Kidney (tissue), 14 donors: ENCODE results near the gene GALNT6. TPM values are rescaled to one million over a fixed set of nuclear protein-coding genes. Genes with fewer than 3 reads are reported as not detected.

Source experiments
- DNase-seq, 5 donors: peaks; one replicate each; pipeline ENCODE4 v3.0.0-alpha.2; 2013 to 2020
- FAIRE-seq: peaks from 2 replicates; lab custom pipeline; 2012; peaks lifted over from hg19 to GRCh38; lab: Jason Lieb, UNC
- H3K27ac ChIP-seq, 2 donors: one replicate each; pipeline ENCODE4 v1.7.0; 2013; ENCODE audit warnings: low read depth in 2 of 2, low read length in 2 of 2, inconsistent platforms in 1 of 2
- H3K27me3 ChIP-seq: one replicate; pipeline ENCODE4 v1.7.1; 2013; ENCODE audit warnings: low read length, inconsistent platforms; ENCODE audit not compliant: control insufficient read depth, insufficient read depth
- H3K36me3 ChIP-seq, 3 donors: one replicate each; pipeline versions ENCODE4 v1.7.0 to v1.7.1; 2013; ENCODE audit warnings: low read length in 3 of 3, control low read depth in 1 of 3, inconsistent platforms in 1 of 3; ENCODE audit not compliant: insufficient read depth in 3 of 3, control insufficient read depth in 2 of 3
- H3K4me1 ChIP-seq, 3 donors: one replicate each; pipeline versions ENCODE4 v1.7.0 to v1.7.1; 2013; ENCODE audit warnings: low read length in 3 of 3, inconsistent platforms in 1 of 3, low read depth in 1 of 3; ENCODE audit not compliant: control insufficient read depth in 2 of 3, insufficient read depth in 2 of 3
- H3K4me3 ChIP-seq, 3 donors: one replicate each; pipeline versions ENCODE4 v1.7.0 to v1.8.1; 2013; ENCODE audit warnings: low read length in 3 of 3, control low read depth in 1 of 3, inconsistent platforms in 1 of 3
- H3K9ac ChIP-seq, 3 donors: one replicate each; pipeline versions ENCODE4 v1.7.0 to v1.7.1; 2013; ENCODE audit warnings: low read length in 3 of 3, control low read depth in 1 of 3, inconsistent platforms in 1 of 3
- H3K9me3 ChIP-seq, 3 donors: one replicate each; pipeline versions ENCODE4 v1.7.0 to v1.7.1; 2013; ENCODE audit warnings: low read length in 3 of 3, control low read depth in 1 of 3, inconsistent platforms in 1 of 3; ENCODE audit not compliant: control insufficient read depth in 2 of 3, insufficient read depth in 1 of 3
- CTCF ChIP-seq: IDR thresholded peaks from 3 replicates; pipeline ENCODE4 v1.5.1; 2012; ENCODE audit warnings: mild to moderate bottlenecking, moderate library complexity, borderline replicate concordance; ENCODE audit not compliant: insufficient read depth; ENCODE audit errors: extremely low read depth
- intact Hi-C: fragments of 100-400 bp; cut with DNase I; formaldehyde crosslinking; loops from one replicate; pipeline ENCODE4 v1.11.1; 2022
- polyA plus RNA-seq: library from polyadenylated mRNA; stranded (reverse); fragments of 350-450 nt; fragmentation: Illumina TruSeq; extraction: RNeasy Lipid Tissue Mini Kit (QIAGEN cat#74804); gene quantifications from one replicate; pipeline ENCODE4 v1.2.3, GENCODE V29; 2014; ENCODE audit warnings: low read depth, low replicate concordance; ENCODE audit not compliant: insufficient read depth
- total RNA-seq: library from RNA; stranded (reverse); fragmentation: NEBNext Ultra II Directional; extraction: Animal tissue kit (Norgen Biotek cat#: 25700); gene quantifications from one replicate; pipeline ENCODE4 v1.2.1, GENCODE V29; 2021
- donor health status: control.
- donor health status: control.
- donor health status: control.
- donor health status: control.
- donor health status: control.
- donor health status: DM: yes; HTN: yes; CAD: no.
- donor health status: Normal renal cell carcinoma (clear cell type).

Gene GALNT6
- total and polyA plus RNA-seq, 2 donors from 2014 or later, result 2.1 to 16.8 TPM

- DNase-seq, result no peak
- Histone ChIP-seq H3K9me3 (no peaks in the 10 kb centered on the region), H3K36me3 (no peaks in the 10 kb centered on the region), H3K27me3 (no peaks in the 10 kb centered on the region), H3K9ac (no peak overlapping the region), H3K4me3 (no peak overlapping the region), H3K4me1 (no peaks in the 10 kb centered on the region), H3K27ac (no peak overlapping the region)
- no peak for FAIRE-seq
- intact Hi-C loops, result no loop called here
- no peak for TF ChIP-seq CTCF
Observed at GRCh38 chr12:51307655-51308593, 83.3 kb downstream of the GALNT6 start.

- no peak for FAIRE-seq
- Histone ChIP-seq H3K9ac (no peak overlapping the region), H3K4me1 (no peaks in the 10 kb centered on the region), H3K27ac (no peak overlapping the region), H3K27me3 (no peaks in the 10 kb centered on the region), H3K4me3 (no peak overlapping the region), H3K9me3 (no peaks in the 10 kb centered on the region), H3K36me3 (no peaks in the 10 kb centered on the region)
- no peak for DNase-seq
- intact Hi-C loops, result no loop called here
- no peak for TF ChIP-seq CTCF
Observed at GRCh38 chr12:51306507-51306906, 84.7 kb downstream of the GALNT6 start.

Other genes with a start within 250 kb of the GALNT6 start
- gene TFCP2, start 218.3 kb downstream of the GALNT6 start, total RNA-seq, result 31.2 TPM
- 15.2 TPM for gene TFCP2, start 218.3 kb downstream of the GALNT6 start, polyA plus RNA-seq
- 20.0 TPM for gene POU6F1, start 173.3 kb downstream of the GALNT6 start, total RNA-seq
- gene POU6F1, start 173.3 kb downstream of the GALNT6 start, polyA plus RNA-seq, result 5.2 TPM
- gene DAZAP2, start 152.6 kb downstream of the GALNT6 start, total RNA-seq, result 319 TPM
- gene DAZAP2, start 152.6 kb downstream of the GALNT6 start, polyA plus RNA-seq, result 363 TPM
- gene SMAGP, start 121.0 kb downstream of the GALNT6 start, total RNA-seq, result 28.5 TPM
- 22.8 TPM for gene SMAGP, start 121.0 kb downstream of the GALNT6 start, polyA plus RNA-seq
- gene BIN2, start 67.2 kb downstream of the GALNT6 start, total RNA-seq, result 15.6 TPM
- gene BIN2, start 67.2 kb downstream of the GALNT6 start, polyA plus RNA-seq, result 3.4 TPM
- gene CELA1, start 44.7 kb downstream of the GALNT6 start, total RNA-seq, result not detected
- not detected for gene CELA1, start 44.7 kb downstream of the GALNT6 start, polyA plus RNA-seq
- gene SLC4A8, start 33.4 kb upstream of the GALNT6 start, total RNA-seq, result 2.4 TPM
- 3.4 TPM for gene SLC4A8, start 33.4 kb upstream of the GALNT6 start, polyA plus RNA-seq
- gene SCN8A, start 199.8 kb upstream of the GALNT6 start, total RNA-seq, result 1.4 TPM
- gene SCN8A, start 199.8 kb upstream of the GALNT6 start, polyA plus RNA-seq, result 0.34 TPM